RCC 7860 (cell line): ENCODE data around the gene RCAN2.

Experiments used
- DNase-seq: peaks from one replicate; pipeline ENCODE4 v3.0.0-alpha.2; 2015; ENCODE audit warnings: low spot score
- FAIRE-seq: peaks from 2 replicates; lab custom pipeline; 2012; peaks lifted over from hg19 to GRCh38; lab: Jason Lieb, UNC

RCAN2 gene

GRCh38 chr6:46500382-46500781 is 9.1 kb upstream of the RCAN2 start:
- DNase-seq (no peak), FAIRE-seq (no peak)

- DNase-seq (no peak), FAIRE-seq (no peak)
Measured at GRCh38 chr6:46491628-46492547, 639 bp upstream of the RCAN2 start.

GRCh38 chr6:46490425-46491200 is 636 bp downstream of the RCAN2 start:
- DNase-seq = no peak
- FAIRE-seq = no peak

- no peak for FAIRE-seq
- no peak for DNase-seq
Measured at GRCh38 chr6:46486181-46486580, 5.1 kb downstream of the RCAN2 start.

GRCh38 chr6:46484081-46484820 is 7.0 kb downstream of the RCAN2 start:
- FAIRE-seq = no peak
- no peak for DNase-seq

- FAIRE-seq (no peak), DNase-seq (no peak)
Measured at GRCh38 chr6:46476301-46476700, 14.9 kb downstream of the RCAN2 start.

GRCh38 chr6:46473881-46474280 is 17.4 kb downstream of the RCAN2 start:
- no peak for FAIRE-seq
- no peak for DNase-seq

GRCh38 chr6:46472243-46472642 is 19.0 kb downstream of the RCAN2 start:
- no peak for DNase-seq
- no peak for FAIRE-seq

- DNase-seq (no peak), FAIRE-seq (no peak)
Measured at GRCh38 chr6:46469021-46469420, 22.2 kb downstream of the RCAN2 start.

- no peak for FAIRE-seq
Measured at GRCh38 chr6:46468403-46469010, 22.7 kb downstream of the RCAN2 start.

GRCh38 chr6:46466570-46466969 is 24.7 kb downstream of the RCAN2 start:
- DNase-seq (no peak), FAIRE-seq (no peak)

More at GRCh38 chr6:46468403-46469010, 22.7 kb downstream of the RCAN2 start:
- no peak for DNase-seq

GRCh38 chr6:46465294-46466165 is 25.7 kb downstream of the RCAN2 start:
- DNase-seq = no peak
- FAIRE-seq = no peak

GRCh38 chr6:46456297-46456696 is 35.0 kb downstream of the RCAN2 start:
- DNase-seq (no peak), FAIRE-seq (no peak)

- FAIRE-seq (no peak), DNase-seq (no peak)
Measured at GRCh38 chr6:46454691-46455090, 36.6 kb downstream of the RCAN2 start.

- FAIRE-seq = no peak
- no peak for DNase-seq
Measured at GRCh38 chr6:46453741-46454316, 37.4 kb downstream of the RCAN2 start.

- DNase-seq = no peak
- FAIRE-seq = no peak
Measured at GRCh38 chr6:46453216-46453615, 38.0 kb downstream of the RCAN2 start.

GRCh38 chr6:46452312-46452917 is 38.8 kb downstream of the RCAN2 start:
- DNase-seq (no peak), FAIRE-seq (no peak)

GRCh38 chr6:46451343-46451742 is 39.9 kb downstream of the RCAN2 start:
- FAIRE-seq (no peak), DNase-seq (no peak)
